PC-9 (cell line): Measurements from ENCODE around the gene MCUB.

ENCODE experiments used
- CTCF ChIP-seq: fragments of 200-600 bp; sonication (generic); conservative IDR thresholded peaks from 2 replicates; pipeline ENCODE4 v1.6.1; 2017; ENCODE audit warnings: mixed run types, antibody characterized with exemption, mild to moderate bottlenecking, moderate library complexity
- EZH2 ChIP-seq: fragments of 200-600 bp; sonication (generic); IDR thresholded peaks from 2 replicates; pipeline ENCODE4 v1.8.0; 2017; ENCODE audit warnings: antibody characterized with exemption, low read depth

GRCh38 chr4:109682875-109683274 lies 122.8 kb downstream of the MCUB start:
- TF ChIP-seq CTCF (no peak), EZH2 (no peak)
